Activated CD4-positive, alpha-beta T cell treated with anti-CD3 and anti-CD28 coated beads, Interleukin-2, amount 10 ng/mL, durations not matched to agents 24 days and 14 days (primary cell): ENCODE measurements around the gene FAM222B. TPM values are rescaled to one million over a fixed set of nuclear protein-coding genes. Genes with fewer than 3 reads are reported as not detected.
"Not testable (repeated sequence)": the region's sequence is repeated elsewhere in the genome, so short reads cannot be mapped to it uniquely, and the experiment has no call there.

ENCODE experiments used
- DNase-seq: peaks from one replicate; pipeline ENCODE4 v3.0.0; 2022
- H3K27ac Mint-ChIP-seq: one replicate; pipeline ENCODE4 v1.8.0; 2022; ENCODE audit warnings: mild to moderate bottlenecking, mixed read lengths
- H3K27me3 Mint-ChIP-seq: one replicate; pipeline ENCODE4 v1.8.0; 2022; ENCODE audit warnings: mixed read lengths
- H3K36me3 Mint-ChIP-seq: one replicate; pipeline ENCODE4 v1.8.0; 2022; ENCODE audit warnings: low read depth, mild to moderate bottlenecking, mixed read lengths
- H3K4me1 Mint-ChIP-seq: one replicate; pipeline ENCODE4 v1.8.0; 2021; ENCODE audit warnings: mixed read lengths
- H3K4me3 Mint-ChIP-seq: one replicate; pipeline ENCODE4 v1.8.0; 2022; ENCODE audit warnings: mild to moderate bottlenecking, moderate library complexity, mixed read lengths
- H3K9me3 Mint-ChIP-seq: one replicate; pipeline ENCODE4 v1.8.0; 2021; ENCODE audit warnings: mixed read lengths
- intact Hi-C: fragments of 100-400 bp; cut with micrococcal nuclease; formaldehyde crosslinking; loops from one replicate; pipeline ENCODE4 v1.15.1; 2023
- total RNA-seq: library from RNA; stranded (reverse); gene quantifications from 2 replicates; pipeline ENCODE4 v1.2.3, GENCODE V29; 2022

FAM222B gene
- total RNA-seq, 1 donor from 2014 or later, result 24.0 TPM

DNA sequence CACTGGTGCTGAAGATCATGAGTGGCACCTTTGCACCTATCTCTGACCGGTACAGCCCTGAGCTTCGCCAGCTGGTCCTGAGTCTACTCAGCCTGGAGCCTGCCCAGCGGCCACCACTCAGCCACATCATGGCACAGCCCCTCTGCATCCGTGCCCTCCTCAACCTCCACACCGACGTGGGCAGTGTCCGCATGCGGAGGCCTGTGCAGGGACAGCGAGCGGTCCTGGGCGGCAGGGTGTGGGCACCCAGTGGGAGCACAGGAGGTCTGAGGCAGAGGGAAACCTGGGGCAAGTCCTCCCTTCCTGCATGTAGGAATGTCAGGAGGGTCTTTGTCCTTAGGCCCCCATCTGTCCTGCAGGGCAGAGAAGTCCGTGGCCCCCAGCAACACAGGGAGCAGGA lies 105.3 kb downstream of the FAM222B start:
- H3K27ac Mint-ChIP-seq, result no peak overlapping the region
- no peaks in the 10 kb centered on the region for H3K27me3 Mint-ChIP-seq
- intact Hi-C loops, result no loop called here
- no peak overlapping the region for H3K4me3 Mint-ChIP-seq
- peaks cover 12% of the 10 kb centered on the region for H3K36me3 Mint-ChIP-seq
- H3K9me3 Mint-ChIP-seq, result no peaks in the 10 kb centered on the region
- DNase-seq, result no peak
- peaks cover 31% of the 10 kb centered on the region for H3K4me1 Mint-ChIP-seq

DNA sequence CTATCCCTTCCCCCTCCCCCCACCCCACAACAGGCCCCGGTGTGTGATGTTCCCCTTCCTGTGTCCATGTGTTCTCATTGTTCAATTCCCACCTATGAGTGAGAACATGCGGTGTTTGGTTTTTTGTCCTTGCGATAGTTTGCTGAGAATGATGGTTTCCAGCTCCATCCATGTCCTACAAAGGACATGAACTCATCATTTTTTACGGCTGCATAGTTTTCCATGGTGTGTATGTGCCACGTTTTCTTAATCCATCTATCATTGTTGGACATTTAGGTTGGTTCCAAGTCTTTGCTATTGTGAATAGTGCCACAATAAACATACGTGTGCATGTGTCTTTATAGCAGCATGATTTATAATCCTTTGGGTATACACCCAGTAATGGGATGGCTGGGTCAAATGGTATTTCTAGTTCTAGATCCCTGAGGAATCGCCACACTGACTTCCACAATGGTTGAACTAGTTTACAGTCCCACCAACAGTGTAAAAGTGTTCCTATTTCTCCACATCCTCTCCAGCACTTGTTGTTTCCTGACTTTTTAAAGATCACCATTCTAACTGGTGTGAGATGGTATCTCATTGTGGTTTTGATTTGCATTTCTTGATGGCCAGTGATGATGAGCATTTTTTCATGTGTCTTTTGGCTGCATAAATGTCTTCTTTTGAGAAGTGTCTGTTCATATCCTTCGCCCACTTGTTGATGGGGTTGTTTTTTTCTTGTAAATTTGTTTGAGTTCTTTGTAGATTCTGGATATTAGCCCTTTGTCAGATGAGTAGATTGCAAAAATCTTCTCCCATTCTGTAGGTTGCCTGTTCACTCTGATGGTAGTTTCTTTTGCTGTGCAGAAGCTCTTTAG lies 106.4 kb downstream of the FAM222B start:
- H3K27me3 Mint-ChIP-seq, intact Hi-C loops, H3K9me3 Mint-ChIP-seq, H3K36me3 Mint-ChIP-seq, DNase-seq, H3K27ac Mint-ChIP-seq, H3K4me3 Mint-ChIP-seq: not testable (repeated sequence)
- peaks cover 26% of the 10 kb centered on the region for H3K4me1 Mint-ChIP-seq

DNA sequence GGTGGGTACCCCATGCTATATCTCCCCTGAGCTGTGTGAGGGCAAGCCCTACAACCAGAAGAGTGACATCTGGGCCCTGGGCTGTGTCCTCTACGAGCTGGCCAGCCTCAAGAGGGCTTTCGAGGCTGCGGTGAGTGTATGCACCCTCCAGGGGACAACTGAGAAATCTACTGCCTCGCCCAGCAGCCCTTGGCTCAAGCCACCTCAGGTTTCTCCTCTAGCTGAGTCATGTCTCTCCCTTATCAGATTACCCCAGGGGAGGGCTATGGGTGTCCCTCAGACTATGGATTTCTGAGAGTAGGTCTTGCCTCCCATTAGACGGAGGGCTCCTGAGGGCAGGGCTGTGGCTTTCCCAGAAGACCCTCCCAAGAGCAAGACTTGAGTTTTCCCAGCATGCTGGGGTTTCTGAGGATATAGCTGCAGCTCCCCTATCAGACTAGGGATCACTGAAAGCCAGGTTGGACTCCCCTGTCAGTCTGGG lies 107.3 kb downstream of the FAM222B start:
- no peak overlapping the region for H3K27ac Mint-ChIP-seq
- peaks cover 22% of the 10 kb centered on the region for H3K4me1 Mint-ChIP-seq
- no peaks in the 10 kb centered on the region for H3K9me3 Mint-ChIP-seq
- peaks cover 10% of the 10 kb centered on the region for H3K36me3 Mint-ChIP-seq
- H3K4me3 Mint-ChIP-seq, result no peak overlapping the region
- no peaks in the 10 kb centered on the region for H3K27me3 Mint-ChIP-seq
- no peak for DNase-seq
- intact Hi-C loops, result no loop called here

DNA sequence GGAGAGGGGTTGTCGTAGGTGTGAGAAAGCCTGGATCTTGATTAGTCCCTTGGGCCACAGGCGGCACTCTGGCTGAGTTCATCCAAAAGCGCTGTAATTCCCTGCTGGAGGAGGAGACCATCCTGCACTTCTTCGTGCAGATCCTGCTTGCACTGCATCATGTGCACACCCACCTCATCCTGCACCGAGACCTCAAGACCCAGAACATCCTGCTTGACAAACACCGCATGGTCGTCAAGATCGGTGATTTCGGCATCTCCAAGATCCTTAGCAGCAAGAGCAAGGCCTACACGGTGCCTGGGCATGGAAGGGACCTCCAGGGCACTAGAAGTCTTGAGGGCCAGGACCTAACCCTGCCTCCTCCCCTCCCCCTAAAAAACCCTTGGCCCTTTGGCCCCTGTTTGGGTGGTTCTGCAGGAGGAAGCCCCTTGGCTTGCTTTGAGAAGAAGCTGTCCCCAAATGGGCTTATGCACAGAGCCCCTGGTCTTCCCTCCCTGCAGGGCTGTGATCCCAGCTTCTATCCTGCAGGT lies 107.8 kb downstream of the FAM222B start:
- Mint-ChIP-seq H3K4me1 (peaks cover 22% of the 10 kb centered on the region), H3K27me3 (no peaks in the 10 kb centered on the region), H3K27ac (no peak overlapping the region), H3K9me3 (no peaks in the 10 kb centered on the region), H3K36me3 (peaks cover 9% of the 10 kb centered on the region), H3K4me3 (no peak overlapping the region)
- intact Hi-C loops, result no loop called here
- DNase-seq, result no peak

DNA sequence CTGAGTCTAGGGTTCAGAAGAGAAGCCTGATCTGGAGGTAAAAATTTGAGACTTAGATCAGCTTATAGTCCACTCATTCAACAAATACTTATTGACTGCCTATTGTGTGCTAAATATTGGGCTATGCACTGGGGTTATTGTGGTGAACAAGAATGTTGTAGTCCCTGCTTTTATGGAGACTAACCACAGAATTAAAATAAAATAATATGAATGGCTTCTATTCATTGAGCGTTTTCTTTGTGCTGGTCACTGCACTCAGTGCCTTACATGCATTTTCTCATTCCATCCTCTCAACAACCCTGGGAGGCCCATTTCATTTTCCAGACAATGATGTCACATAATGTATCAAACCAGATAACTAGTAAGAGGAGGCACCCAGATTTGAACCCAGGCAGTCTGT lies 109.2 kb downstream of the FAM222B start:
- Mint-ChIP-seq H3K27ac (no peak overlapping the region), H3K36me3 (peaks cover 4% of the 10 kb centered on the region)
- intact Hi-C loops, result no loop called here

DNA sequence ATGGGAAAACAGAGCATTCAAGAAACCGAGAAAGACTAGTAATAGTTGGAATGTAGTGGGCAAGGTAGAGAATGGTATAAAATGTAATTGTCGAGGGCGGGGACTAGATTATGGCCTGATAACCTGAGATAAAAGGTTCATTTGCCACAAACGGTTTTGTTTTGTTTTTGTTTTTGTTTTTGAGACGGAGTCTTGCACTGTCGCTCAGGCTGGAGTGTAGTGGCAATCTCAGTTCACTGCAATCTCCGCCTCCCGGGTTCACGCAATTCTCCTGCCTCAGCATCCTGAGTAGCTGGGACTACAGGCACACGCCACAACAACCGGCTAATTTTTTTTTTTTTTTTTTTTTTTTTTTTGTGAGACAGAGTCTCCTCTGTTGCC lies 112.7 kb downstream of the FAM222B start:
- Mint-ChIP-seq H3K36me3 (peaks cover 13% of the 10 kb centered on the region), H3K4me3 (peak overlapping the region; percentile 5), H3K4me1 (peaks cover 34% of the 10 kb centered on the region), H3K27me3 (no peaks in the 10 kb centered on the region), H3K27ac (peak overlapping the region; percentile 6), H3K9me3 (no peaks in the 10 kb centered on the region)
- DNase-seq, result no peak
- intact Hi-C loops, result loop anchor here (2.0 to 10.0 kb wide), 5 partner anchors 32 to 837 kb away; partner anchors contain the start of genes ABHD15, NUFIP2 and TP53I13

More for the DNA sequence above, 109.2 kb downstream of the FAM222B start:
- Mint-ChIP-seq H3K4me3 (no peak overlapping the region), H3K4me1 (peaks cover 17% of the 10 kb centered on the region), H3K9me3 (no peaks in the 10 kb centered on the region), H3K27me3 (no peaks in the 10 kb centered on the region)
- DNase-seq, result no peak

DNA sequence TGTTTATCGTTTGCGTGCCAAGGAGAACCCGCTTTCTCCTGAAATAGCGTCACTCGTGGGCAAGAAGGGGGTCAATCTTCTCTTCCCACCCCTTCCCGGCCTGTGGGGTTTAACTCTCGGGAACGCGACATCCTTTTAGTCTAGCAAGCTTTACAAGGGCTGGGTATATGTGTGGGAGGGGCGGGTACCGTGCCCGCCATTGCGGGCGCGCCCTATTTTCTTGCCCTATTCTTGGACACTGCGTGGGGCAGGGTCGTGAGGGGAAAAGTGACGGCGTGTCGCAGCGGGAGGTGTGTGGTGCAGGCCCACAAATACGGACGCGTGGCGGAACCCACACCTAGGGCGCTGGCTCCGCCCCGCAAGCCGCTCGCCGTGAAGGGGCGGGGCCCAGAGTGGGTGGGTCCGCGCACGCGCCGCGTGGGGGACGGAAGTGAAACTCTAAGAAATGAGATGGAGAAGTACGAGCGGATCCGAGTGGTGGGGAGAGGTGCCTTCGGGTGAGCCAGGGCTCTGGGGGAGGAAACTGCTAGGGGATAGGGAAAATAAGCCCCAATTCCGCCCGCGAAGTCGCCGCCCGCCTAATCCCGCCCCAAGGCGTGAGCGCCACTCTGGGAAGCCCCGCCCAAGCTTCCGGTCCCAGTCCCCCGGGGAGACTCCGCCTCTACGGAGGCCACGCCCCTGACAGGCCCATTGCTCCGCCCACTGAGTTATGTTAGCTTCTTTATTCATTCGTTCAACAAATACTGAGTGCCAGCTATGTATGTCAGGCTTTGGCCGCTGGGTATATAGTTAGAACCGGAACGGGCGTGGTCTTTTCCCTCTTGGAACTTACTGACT lies 114.0 kb downstream of the FAM222B start, which contains the start of gene NEK8:
TSS of gene NEK8 (plus strand) at position 425 of the 837 bp plus-strand sequence. CDS start at position 451, 26 bp downstream.
- peaks cover 26% of the 10 kb centered on the region for H3K36me3 Mint-ChIP-seq
- H3K27me3 Mint-ChIP-seq, result no peaks in the 10 kb centered on the region
- H3K27ac Mint-ChIP-seq, result peak within 1 kb of the TSS; percentile 100
- peak within 1 kb of the TSS; percentile 98 for H3K4me3 Mint-ChIP-seq
- peak; percentile 100 for DNase-seq
- H3K9me3 Mint-ChIP-seq, result no peaks in the 10 kb centered on the region
- intact Hi-C loops, result loop anchor here (1.0 to 10.0 kb wide), 8 partner anchors 9 to 839 kb away; partner anchors contain the start of genes ABHD15, NUFIP2, RPL23A and TP53I13
- H3K4me1 Mint-ChIP-seq, result peaks cover 45% of the 10 kb centered on the region

DNA sequence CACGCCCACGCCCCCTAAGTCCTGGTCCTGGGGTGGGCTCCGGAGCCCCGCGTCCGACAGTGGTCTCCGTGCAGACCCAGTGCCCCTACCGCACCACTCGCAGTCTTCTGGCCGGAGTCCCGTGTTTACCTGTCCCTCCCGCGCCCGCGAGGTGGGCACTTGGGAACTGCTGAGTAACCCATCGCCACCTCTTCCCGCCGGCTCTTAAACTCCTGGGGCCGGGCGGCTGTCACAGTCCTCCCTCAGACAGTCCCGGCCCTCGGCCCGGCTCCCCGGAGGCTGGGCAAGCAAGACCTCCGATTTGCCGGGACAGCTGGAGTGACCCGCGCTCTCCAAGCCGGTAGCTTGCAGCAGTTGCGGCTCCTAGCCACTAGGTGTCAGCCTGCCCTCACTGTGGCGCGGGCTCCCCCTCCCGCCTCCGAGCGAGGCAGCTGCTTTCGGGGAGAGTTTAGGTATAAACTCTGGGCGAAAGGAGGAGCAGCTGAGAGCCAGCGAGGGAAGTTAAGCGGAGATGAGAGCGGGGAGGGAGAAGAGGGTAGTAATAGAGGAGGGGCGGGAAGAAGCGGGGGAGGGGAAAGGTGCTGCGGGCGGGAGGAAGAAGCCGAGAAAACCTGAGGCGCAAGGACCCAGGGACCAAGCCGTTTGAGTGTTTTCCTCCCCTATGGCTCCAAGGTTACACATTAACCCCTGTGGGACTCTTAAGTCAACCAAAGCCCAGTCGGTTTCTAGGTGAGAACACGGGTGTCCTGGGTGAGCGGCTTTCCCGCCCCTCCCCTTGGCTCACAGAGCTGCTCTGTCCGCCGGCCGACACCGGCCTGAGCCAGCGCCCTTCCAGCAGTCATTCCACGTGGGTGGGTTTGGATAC lies 115.7 kb downstream of the FAM222B start:
- intact Hi-C loops, result loop anchor here (1.0 to 10.0 kb wide), 8 partner anchors 23 to 840 kb away; partner anchors contain the start of genes ABHD15, DHRS13, NUFIP2 and TP53I13
- Mint-ChIP-seq H3K27ac (peak overlapping the region; percentile 100), H3K4me1 (peaks cover 52% of the 10 kb centered on the region), H3K9me3 (no peaks in the 10 kb centered on the region), H3K4me3 (peak overlapping the region; percentile 98), H3K27me3 (no peaks in the 10 kb centered on the region), H3K36me3 (peaks cover 42% of the 10 kb centered on the region)
- peak; percentile 98 for DNase-seq

DNA sequence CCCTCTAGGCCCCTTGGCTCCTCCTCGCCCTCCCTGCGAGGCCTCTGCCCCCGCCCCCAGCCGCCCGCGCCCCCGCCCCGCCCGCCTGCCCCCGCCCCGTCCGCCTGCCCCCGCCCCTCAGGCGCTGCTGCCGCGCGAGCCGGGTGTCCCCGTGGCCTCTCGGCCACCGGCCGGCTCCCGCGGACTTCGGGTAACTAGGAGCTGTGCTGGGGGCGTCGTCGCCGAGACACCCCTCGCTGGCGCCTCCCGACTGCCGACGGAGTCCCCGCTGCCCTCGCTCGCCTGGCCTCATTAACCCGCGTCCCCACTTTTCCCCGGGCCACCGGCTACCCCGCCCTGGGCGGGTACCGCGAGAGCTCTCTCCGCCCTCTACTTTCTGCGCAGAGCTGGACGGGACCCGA lies 116.4 kb downstream of the FAM222B start, which contains the start of gene TLCD1:
TSS of gene TLCD1 (minus strand) at position 8 of the 401 bp plus-strand sequence. CDS start 136 bp downstream, outside the sequence.
- intact Hi-C loops, result loop anchor here (2.0 to 10.0 kb wide), 6 partner anchors 36 to 841 kb away; partner anchors contain the start of genes ABHD15, DHRS13, NUFIP2 and TP53I13
- Mint-ChIP-seq H3K27ac (peak within 1 kb of the TSS; percentile 100), H3K4me1 (peaks cover 55% of the 10 kb centered on the region), H3K9me3 (no peaks in the 10 kb centered on the region), H3K36me3 (peaks cover 48% of the 10 kb centered on the region), H3K4me3 (peak within 1 kb of the TSS; percentile 98), H3K27me3 (no peaks in the 10 kb centered on the region)
- peak; percentile 94 for DNase-seq

DNA sequence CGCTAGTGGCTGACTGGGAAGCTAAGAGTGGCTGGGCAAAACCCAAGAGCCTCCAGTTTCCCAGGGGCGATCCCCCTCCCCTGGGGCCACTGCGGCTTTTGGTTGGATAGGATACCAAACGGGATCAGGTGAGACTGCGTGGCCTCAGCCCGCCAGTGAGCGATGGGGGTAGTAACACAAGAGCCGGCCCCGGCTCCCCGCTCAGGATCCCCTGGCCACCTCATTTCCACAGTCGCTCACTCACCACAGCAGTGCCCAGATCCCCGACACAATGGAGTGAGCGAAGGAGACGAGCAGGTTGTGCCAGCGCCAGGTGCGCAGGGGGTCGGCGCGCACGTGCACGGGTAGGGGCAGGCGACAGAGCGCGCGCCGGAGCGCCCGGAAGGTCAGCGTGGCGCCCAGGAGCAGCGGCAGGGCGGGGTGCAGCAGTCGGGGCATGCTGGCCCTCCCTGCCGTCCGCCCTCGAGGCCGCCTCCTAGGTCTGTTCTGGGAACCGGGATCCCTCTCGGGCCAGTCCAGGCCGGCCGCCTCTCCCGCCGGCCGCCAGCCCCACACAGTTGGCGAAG lies 116.8 kb downstream of the FAM222B start:
- no peaks in the 10 kb centered on the region for H3K9me3 Mint-ChIP-seq
- H3K36me3 Mint-ChIP-seq, result peaks cover 53% of the 10 kb centered on the region
- intact Hi-C loops, result loop anchor here (2.0 to 10.0 kb wide), 6 partner anchors 37 to 842 kb away; partner anchors contain the start of genes ABHD15, DHRS13, NUFIP2 and TP53I13
- H3K4me1 Mint-ChIP-seq, result peaks cover 56% of the 10 kb centered on the region
- no peak for DNase-seq
- H3K27me3 Mint-ChIP-seq, result no peaks in the 10 kb centered on the region
- H3K27ac Mint-ChIP-seq, result peak overlapping the region; percentile 93
- peak overlapping the region; percentile 98 for H3K4me3 Mint-ChIP-seq

DNA sequence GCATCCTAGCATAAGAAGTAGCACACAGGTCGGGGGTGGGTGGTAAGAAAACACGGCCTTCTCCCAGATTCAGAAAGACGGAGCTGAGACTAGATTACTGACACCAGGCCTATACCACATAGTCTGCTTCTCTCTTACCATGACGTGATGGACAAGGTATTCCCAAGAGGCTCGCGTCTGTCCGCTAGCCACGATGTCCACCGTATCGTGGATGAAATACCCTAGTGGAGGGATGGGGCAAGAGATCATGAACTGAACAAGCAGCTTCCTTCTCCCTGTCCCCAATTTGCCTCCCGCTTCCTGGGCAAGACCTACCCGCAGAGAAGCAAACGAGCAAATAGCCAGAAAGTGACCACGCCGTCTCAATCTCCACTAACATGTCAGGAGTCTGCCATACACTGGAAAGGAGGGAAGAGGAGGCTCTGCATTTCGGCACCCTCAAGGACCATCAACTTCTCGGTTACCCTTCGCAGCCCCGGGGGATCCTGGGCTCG lies 117.4 kb downstream of the FAM222B start:
- intact Hi-C loops, result loop anchor here (5.0 to 10.0 kb wide), 4 partner anchors 37 to 842 kb away; partner anchors contain the start of genes ABHD15, NUFIP2 and TP53I13

More for the DNA sequence above, 117.4 kb downstream of the FAM222B start:
- Mint-ChIP-seq H3K27me3 (no peaks in the 10 kb centered on the region), H3K4me1 (peaks cover 61% of the 10 kb centered on the region), H3K4me3 (peak overlapping the region; percentile 98), H3K9me3 (no peaks in the 10 kb centered on the region), H3K36me3 (peaks cover 58% of the 10 kb centered on the region), H3K27ac (peak overlapping the region; percentile 93)
- peak; percentile 66 for DNase-seq
